Urinary bladder (tissue), 4 donors: ENCODE measurements around the gene ANKDD1A. TPM values are rescaled to one million over a fixed set of nuclear protein-coding genes. Genes with fewer than 3 reads are reported as not detected.

Source experiments
- DNase-seq: peaks from one replicate; pipeline ENCODE4 v3.0.0-alpha.2; 2015; ENCODE audit errors: extremely low spot score
- H3K27ac ChIP-seq: one replicate; pipeline ENCODE4 v1.5.1; 2013; ENCODE audit warnings: low read depth, mild to moderate bottlenecking, moderate library complexity
- H3K36me3 ChIP-seq: one replicate; pipeline ENCODE4 v1.6.1; 2013; ENCODE audit warnings: mild to moderate bottlenecking, moderate library complexity; ENCODE audit not compliant: insufficient read depth
- H3K4me1 ChIP-seq: one replicate; pipeline ENCODE4 v1.6.1; 2013; ENCODE audit warnings: mild to moderate bottlenecking, moderate library complexity; ENCODE audit not compliant: insufficient read depth
- H3K4me3 ChIP-seq: one replicate; pipeline ENCODE4 v1.5.1; 2013; ENCODE audit warnings: low read depth, low read length
- WGBS: extraction: QIAGEN DNeasy Blood & Tissue Kit; methylation state at CpG from one replicate; pipeline ENCODE4 v1.1.7; 2013; 5-methylcytosine and 5-hydroxymethylcytosine counted together
- polyA plus RNA-seq: library from polyadenylated mRNA; stranded (reverse); fragments of 200-250 nt; gene quantifications from one replicate; pipeline ENCODE4 v1.2.3, GENCODE V29; 2013
- total RNA-seq: library from RNA; depleted of rRNA; stranded (reverse); fragments of >200 nt; gene quantifications from one replicate; pipeline ENCODE4 v1.2.3, GENCODE V29; 2014
- donor health status: healthy with polysubstance abuse.
- donor health status: healthy.

The ANKDD1A gene
- total and polyA plus RNA-seq, 2 donors = 7.5 to 12.4 TPM

DNA sequence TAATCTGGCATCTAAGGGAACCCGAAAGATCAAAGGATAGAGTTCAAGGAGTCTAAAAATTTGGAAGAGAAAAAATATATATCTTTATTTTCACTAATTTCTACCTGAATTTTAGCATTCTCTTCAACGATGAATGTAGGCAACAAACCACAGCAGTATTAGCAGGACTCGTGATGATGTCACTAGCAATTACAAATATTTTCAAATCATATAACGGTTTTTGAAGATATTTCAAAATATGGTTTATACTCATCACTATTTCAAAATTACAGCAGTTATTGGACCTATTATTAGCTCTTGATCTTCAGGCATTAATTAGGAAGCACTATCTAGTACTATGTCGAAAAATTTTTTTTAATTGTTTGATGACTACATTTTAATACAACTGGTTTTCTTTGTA, 27.0 kb upstream of the ANKDD1A start:
- H3K27ac ChIP-seq = no peak overlapping the region
- no peak for DNase-seq
- H3K36me3 ChIP-seq = no peaks in the 10 kb centered on the region
- H3K4me3 ChIP-seq = no peak overlapping the region
- 86% methylated on average over 5 of the region's 5 CpGs for WGBS
- H3K4me1 ChIP-seq = no peaks in the 10 kb centered on the region

DNA sequence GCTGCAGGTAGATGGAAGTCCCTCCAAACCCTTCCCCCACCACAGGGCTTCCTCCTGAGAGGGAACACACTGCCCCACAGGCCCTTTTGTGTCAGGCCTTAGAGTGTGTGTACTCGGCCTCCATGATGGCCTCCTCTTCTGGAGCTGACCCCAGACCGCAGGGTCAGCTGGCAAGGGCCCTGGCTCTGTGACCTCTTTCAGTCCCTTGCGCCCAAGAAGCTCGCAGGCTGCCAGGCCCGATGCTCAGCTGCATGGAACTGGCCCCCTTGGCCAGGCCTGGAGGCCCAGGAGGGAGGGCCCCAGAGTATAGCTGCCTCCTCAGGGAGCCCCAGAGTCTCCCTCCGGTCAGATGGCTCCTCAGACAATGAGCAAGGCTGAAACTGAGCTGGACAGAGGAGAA, 23.4 kb upstream of the ANKDD1A start:
- WGBS = 88% methylated on average over 6 of the region's 6 CpGs
- no peaks in the 10 kb centered on the region for H3K4me1 ChIP-seq
- no peaks in the 10 kb centered on the region for H3K36me3 ChIP-seq
- DNase-seq = no peak
- no peak overlapping the region for H3K27ac ChIP-seq
- H3K4me3 ChIP-seq = no peak overlapping the region

DNA sequence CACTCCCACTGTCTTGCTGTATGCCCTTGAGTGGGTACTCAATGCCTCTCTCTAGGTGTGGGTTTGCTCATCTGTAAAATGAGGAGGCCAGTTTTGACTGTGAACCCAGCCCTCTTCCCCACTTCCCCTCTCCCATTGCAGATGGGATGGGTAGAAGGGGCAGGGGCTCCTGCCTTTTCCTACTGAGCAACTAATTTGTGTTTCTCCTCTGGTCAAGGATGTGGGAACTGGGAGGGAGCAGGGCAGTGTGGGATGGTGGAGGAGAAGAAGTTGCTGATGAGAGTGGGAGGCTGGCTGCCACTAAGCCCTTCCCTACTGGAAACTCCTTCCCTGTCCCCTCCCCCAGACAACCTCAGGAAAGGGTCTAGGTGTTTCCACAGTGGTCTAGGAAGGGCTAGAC, 20.1 kb upstream of the ANKDD1A start:
- Histone ChIP-seq H3K36me3 (no peaks in the 10 kb centered on the region), H3K4me3 (no peak overlapping the region), H3K27ac (peak overlapping the region; percentile 41), H3K4me1 (peaks cover 2% of the 10 kb centered on the region)
- DNase-seq = no peak

DNA sequence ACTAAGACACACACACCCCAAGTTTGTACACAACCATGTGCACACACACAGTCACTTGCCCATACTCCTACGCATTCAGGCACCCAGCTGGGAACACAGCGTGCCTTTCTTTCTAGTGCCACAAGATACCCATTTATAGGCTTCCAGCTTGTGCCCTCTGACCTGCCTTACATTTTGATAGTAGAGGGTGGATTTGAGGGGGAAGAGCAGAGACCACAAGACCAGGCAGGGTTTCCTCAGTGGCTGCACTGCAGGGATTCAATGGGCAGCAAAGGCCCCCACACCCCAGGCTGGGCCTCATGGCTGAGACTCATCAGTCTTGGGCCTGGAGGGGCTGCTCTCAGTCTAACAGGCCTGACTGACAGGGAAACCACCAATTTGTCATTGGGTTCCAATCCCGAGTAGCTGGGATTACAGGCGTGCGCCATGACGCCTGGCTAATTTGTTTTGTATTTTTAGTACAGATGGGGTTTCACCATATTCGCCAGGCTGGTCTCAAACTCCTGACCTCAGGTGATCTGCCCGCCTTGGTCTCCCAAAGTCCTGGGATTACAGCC, 18.8 kb upstream of the ANKDD1A start:
- Histone ChIP-seq H3K27ac (peak overlapping the region; percentile 3), H3K4me3 (no peak overlapping the region), H3K4me1 (peaks cover 2% of the 10 kb centered on the region), H3K36me3 (no peaks in the 10 kb centered on the region)
- DNase-seq = no peak
- WGBS = 95% methylated on average over 8 of the region's 8 CpGs

DNA sequence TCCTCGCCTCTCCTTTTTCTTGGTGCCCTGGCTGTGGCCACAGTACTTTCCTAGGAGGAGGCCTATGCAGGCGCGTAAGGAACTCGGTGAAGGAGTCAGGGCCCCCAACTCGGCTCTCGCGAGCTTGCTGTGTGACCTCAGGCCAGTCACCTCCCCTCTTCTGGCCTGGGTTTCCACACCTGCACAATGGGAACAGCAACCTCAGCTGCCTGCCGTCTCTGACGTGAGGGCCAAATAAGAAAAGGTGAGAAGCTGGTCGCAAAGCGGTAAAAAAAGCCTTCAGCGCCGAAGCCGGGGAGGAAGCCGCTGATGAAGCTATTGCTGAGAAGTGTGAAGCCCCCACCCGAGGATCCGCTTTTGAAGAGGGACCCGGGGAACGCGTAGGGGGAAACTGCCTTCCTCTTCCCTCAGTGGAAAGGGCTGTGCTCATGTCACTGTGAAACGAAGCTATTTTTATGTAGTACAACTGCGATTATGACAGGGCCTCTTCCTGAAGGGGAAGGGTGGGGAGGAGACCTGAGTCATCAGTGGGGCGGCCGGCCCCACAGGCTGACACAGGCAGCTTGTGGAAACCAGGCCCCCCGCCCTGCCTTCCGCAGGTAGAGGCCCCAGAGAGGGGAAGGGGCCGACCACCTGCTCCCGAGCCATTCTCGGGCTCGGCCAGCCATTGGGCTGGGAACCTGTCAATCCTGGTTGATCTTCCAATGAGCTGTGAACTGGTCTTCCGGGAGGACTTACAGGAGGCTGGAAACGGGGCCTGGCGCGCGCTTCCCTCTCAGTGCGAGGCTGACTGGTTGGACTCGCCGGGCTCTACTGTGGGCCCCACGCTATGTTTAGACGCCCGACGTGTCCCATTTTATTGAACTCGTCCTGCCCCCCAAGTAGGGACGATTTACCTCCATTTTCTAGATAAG, 18.0 kb upstream of the ANKDD1A start:
- 26% methylated on average over 44 of the region's 44 CpGs for WGBS
- Histone ChIP-seq H3K36me3 (no peaks in the 10 kb centered on the region), H3K27ac (peak overlapping the region; percentile 96), H3K4me1 (peaks cover 2% of the 10 kb centered on the region), H3K4me3 (peak overlapping the region; percentile 24)
- DNase-seq = peak; percentile 97

DNA sequence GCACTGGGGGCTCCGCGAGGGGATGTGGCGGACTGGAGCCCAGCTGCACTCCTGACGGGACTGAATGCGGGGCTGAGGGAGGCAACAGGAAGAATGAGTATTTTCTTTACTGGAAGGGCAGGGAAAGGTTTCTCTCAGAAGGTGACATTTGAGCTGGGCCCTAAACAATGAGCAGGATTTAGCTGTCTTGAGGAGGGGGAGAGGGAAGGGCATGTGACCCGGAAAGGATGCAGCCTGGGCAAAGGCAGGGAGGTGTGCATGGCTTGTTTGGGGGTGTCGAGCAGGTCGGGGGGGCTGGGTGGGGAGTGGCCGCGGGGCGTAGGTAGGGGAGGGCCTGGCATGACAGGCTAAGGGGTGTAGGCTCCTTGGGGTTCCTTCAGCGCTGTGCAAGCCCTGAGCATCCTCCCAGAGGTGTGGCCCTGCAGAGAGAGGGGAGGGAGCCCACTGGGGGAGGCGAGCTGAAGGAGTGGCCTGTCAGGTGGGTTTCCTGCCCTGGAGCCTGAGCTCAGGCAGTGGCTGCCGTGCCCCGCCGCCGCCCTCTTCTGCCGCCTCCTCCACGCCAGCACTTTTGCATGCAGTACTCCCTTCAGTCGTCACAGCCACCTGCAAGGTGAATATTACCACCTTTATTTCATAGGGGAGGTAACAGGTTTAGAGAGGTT, 17.2 kb upstream of the ANKDD1A start:
- Histone ChIP-seq H3K36me3 (no peaks in the 10 kb centered on the region), H3K27ac (peak overlapping the region; percentile 96), H3K4me3 (peak overlapping the region; percentile 24), H3K4me1 (peaks cover 2% of the 10 kb centered on the region)
- no peak for DNase-seq
- WGBS = 42% methylated on average over 20 of the region's 20 CpGs

DNA sequence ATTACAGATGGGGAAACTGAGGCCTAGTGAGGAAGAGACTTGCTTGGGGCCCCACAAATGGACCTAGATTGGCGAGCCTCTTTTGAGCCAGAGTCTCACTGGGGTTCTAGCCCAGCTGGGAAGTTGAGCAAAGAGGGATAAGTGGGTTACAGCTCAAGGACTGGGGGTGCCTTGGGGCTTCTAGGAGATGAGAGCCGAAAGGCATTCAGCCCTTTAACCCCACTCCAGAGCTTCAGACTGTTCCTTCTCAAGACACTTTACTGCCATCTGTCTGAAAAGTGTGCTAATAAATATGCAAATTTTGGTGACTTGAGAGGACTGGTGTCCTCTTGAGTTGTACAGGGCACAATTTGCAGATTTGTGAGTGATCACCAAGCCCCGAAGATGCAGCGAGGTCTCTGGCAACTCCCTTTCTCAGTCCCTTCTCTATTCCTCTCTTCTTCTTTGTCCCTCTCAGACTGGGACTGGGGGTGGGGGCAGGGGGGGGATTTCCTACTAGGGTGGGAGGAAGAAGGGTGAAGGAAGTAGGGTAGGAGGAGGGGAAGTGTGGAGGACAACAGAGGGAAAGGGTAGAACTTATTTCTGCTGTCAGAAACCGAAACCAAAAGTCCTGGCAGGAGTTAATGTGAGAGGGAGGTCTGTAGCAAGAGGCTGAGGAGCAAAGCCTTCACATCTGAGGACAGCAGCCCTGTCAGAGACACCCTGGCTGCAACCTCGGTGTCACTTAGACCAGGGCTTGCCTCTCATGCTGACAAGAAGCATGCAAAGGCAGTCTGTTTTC, 16.2 kb upstream of the ANKDD1A start:
- DNase-seq = no peak
- Histone ChIP-seq H3K36me3 (no peaks in the 10 kb centered on the region), H3K27ac (peak overlapping the region; percentile 79), H3K4me3 (no peak overlapping the region), H3K4me1 (peaks cover 2% of the 10 kb centered on the region)
- WGBS = 49% methylated on average over 6 of the region's 6 CpGs

DNA sequence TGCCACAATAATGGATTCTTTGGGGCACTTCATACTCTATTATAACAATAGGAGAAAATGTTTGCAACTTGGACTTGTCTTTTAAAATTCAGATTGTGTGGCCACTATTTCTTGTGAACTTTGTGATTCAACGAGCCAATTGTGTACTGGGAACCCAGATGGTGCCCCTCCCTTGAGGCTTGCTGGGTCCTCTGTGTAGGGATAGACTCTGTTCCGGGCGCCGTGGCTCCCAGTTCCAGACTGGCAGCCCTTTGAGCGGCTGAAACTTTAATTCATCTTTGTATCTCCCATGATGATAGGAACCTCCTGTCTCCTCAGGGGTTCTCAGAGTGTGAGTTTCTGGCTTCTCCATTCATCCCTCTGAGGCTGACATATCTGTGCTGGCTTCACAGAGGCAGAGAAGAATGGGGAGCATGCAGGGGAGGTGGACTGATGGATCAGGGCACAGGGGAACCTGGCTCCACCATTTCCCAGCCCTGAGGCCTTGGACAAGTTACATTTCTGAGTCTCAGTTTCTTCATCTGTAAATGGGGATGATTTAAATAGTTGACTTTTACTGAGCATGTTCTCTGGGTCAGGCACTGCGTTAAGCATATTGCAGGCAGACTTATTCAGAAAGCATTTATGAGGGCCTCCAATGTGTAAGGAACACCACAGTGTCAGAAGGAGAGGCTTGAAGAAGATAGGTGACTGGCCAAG, 15.2 kb upstream of the ANKDD1A start:
- H3K36me3 ChIP-seq = no peaks in the 10 kb centered on the region
- WGBS = 76% methylated on average over 6 of the region's 6 CpGs
- peak overlapping the region; percentile 60 for H3K27ac ChIP-seq
- peaks cover 2% of the 10 kb centered on the region for H3K4me1 ChIP-seq
- H3K4me3 ChIP-seq = no peak overlapping the region
- DNase-seq = no peak

DNA sequence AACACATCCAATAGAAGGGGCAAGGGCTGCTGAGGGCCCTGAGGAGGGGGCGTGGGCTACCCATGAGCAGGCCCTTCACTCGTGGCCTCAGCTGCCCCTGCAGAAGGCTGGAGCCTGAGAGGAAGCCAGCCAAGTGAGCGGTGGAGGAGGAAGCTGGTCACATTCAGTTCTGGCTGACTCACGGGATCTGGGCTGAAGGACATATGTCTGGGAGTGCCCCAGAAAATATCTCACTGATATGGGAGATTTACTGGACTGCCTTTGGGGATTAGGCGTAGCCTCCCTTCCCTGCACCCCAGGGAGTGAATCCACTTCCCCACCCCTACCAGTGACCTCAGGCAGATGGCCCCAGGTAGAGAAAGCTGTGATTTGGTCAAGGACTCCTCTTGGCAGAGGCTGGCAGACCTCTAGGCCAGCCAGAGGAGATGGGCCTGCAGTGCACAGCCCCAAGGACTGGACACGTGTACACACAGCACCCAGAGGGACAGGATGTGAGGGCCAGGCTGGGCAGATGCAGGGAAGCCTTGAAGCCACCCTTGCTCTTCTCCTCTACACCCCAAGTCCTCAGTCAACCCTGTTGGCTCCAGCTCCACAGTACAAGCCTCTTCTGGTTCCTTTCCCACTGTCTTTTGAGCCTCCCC, 14.2 kb upstream of the ANKDD1A start:
- H3K27ac ChIP-seq = peak overlapping the region; percentile 62
- H3K4me3 ChIP-seq = no peak overlapping the region
- peaks cover 2% of the 10 kb centered on the region for H3K4me1 ChIP-seq
- 47% methylated on average over 6 of the region's 6 CpGs for WGBS
- H3K36me3 ChIP-seq = no peaks in the 10 kb centered on the region
- no peak for DNase-seq

DNA sequence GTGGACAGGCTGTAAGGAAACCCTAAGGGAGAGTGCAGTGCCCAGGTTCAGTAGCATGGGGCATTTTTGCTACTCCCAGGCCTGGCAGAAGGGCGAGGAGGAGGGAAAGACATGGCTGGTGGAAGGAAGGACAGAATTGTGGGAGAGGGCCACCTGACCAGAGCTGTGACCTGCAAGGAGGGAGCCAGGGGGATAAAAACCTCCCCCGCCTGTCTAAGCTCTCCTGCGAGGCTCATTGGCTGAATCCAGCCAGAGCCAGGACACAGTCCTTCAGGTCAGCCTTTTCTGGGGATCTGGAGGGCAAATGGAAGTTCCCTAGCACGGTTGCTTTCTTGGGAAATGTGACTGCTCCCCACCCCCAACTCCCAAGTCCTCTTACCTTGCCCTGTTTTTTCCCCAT, 13.3 kb upstream of the ANKDD1A start:
- no peaks in the 10 kb centered on the region for H3K36me3 ChIP-seq
- 88% methylated on average over 4 of the region's 4 CpGs for WGBS
- H3K27ac ChIP-seq = no peak overlapping the region
- peaks cover 2% of the 10 kb centered on the region for H3K4me1 ChIP-seq
- no peak for DNase-seq
- H3K4me3 ChIP-seq = no peak overlapping the region

DNA sequence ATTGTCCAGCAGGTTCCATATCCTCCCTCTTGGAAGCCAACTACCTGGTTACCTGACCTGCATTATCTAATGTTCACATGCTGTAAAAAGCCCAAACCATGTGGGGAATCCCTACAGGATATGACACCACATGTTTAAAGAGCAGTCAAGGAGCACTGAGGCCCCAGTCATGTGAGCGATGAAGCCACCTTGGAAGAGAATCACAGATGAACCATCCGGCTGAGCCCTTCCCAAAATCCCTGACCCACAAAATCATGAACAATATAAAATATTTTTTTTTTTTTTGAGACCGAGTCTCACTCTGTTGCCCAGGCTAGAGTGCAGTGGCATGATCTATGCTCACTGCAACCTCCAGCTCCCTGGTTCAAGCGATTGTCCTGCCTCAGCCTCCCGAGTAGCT, 10.6 kb upstream of the ANKDD1A start:
- H3K4me3 ChIP-seq = no peak overlapping the region
- no peak for DNase-seq
- H3K4me1 ChIP-seq = no peaks in the 10 kb centered on the region
- no peaks in the 10 kb centered on the region for H3K36me3 ChIP-seq
- 97% methylated on average over 5 of the region's 5 CpGs for WGBS
- no peak overlapping the region for H3K27ac ChIP-seq

DNA sequence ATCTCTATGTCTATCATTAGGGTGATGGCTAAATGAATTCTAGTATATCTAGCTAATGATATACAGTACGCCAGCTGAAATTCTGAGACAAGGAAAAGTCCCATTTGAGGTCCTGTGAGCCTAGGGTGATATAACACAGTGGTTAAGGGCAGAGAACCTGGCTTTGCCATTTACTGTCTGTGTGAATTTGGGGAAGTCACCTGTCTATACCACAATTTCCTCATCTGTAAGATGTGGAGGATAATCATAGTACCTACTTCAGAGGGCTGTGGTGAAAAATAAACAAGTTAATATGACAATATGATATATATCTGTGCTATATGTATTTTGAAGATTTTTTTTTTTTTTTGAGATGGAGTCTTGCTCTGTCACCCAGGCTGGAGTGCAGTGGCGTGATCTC, 9.8 kb upstream of the ANKDD1A start:
- WGBS = 92% methylated on average over 2 of the region's 2 CpGs
- DNase-seq = no peak
- H3K27ac ChIP-seq = no peak overlapping the region
- H3K36me3 ChIP-seq = no peaks in the 10 kb centered on the region
- no peaks in the 10 kb centered on the region for H3K4me1 ChIP-seq
- no peak overlapping the region for H3K4me3 ChIP-seq

DNA sequence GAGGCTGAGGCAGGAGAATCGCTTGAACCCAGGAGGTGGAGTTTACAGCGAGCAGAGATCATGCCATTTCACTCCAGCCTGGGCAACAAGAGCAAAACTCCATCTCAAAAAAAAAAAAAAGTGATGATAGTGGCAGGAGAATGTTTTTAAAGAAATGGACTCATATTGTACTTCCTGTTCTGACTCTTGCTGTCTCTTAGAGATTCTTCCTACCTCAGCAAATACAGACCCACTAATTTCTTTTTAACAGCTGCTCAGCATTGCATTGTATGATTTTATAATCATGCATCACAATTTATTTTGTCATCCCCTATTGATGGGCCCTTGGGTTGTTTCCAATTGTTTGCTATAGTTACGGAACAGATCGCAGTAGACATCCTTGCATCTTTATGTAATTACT, 8.8 kb upstream of the ANKDD1A start:
- 91% methylated on average over 4 of the region's 4 CpGs for WGBS

More for the DNA sequence above, 8.8 kb upstream of the ANKDD1A start:
- Histone ChIP-seq H3K4me3 (no peak overlapping the region), H3K36me3 (no peaks in the 10 kb centered on the region), H3K27ac (no peak overlapping the region), H3K4me1 (no peaks in the 10 kb centered on the region)
- no peak for DNase-seq
